ENCODE results near the gene PLCL1. TPM values are rescaled to one million over a fixed set of nuclear protein-coding genes. Genes with fewer than 3 reads are reported as not detected.

The PLCL1 gene
- total and polyA plus RNA-seq, 3 experiments from 2014 or later = 0.70 to 2.0 (median 0.71) TPM

DNA sequence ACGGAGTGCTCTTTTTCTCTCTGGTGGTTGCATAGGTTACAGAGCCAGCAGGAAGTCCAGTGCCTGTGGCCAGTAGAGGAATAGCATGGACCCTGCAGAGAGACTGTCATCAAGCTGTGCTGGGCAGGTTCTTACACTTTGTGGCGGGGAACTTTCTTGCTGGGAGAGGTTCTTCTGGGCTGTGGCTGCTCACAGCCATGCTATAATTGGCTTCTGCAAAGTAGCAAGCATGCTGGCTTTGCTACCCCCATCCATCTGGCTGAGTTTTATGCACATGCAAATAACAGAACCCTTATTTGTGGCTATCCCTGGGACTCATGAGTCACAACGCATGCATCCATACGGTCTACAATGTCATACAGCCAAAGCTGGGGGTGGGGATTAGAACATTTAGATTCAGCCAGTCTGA, 68.9 kb downstream of the PLCL1 start:
- no peaks in the 10 kb centered on the region for H3K9me3 ChIP-seq (ENCODE audit: low read length)
- POLR2A ChIA-PET = no interaction called here
- CTCF ChIA-PET = no interaction called here

DNA sequence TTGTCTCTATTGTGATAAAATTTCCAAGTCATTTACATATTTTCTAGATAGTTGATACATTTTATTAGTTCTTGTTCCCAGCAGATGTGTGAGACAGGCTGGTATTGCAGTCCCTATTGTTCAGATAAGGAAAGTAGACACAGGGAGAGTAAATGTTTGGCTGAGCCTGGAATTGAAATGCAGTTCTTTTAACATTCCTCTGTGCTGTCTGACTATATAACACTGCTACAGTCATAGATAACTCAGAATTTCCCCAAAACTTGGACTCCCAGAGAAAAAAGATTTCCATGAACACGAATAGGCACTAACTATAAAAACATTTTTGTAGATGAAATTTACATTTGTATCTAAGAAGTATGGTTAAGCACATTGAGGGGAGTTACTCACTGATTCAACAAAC, 71.4 kb downstream of the PLCL1 start:
- Histone ChIP-seq H3K27ac (ENCODE audit: low read depth, low read length) (no peak overlapping the region), H3K36me3 (ENCODE audit: insufficient read depth, low read length) (no peaks in the 10 kb centered on the region), H3K27me3 (ENCODE audit: insufficient read depth, low read length, poor library complexity, severe bottlenecking) (no peaks in the 10 kb centered on the region), H3K4me3 (ENCODE audit: low read length) (no peak overlapping the region), H3K4me1 (ENCODE audit: insufficient read depth, low read length) (peaks cover 22% of the 10 kb centered on the region), H3K9me3 (ENCODE audit: low read length) (no peaks in the 10 kb centered on the region)
- Mint-ChIP-seq H3K27ac (no peak overlapping the region), H3K4me3 (no peak overlapping the region), H3K36me3 (no peaks in the 10 kb centered on the region), H3K9me3 (no peaks in the 10 kb centered on the region), H3K4me1 (peaks cover 0 to 16% (median 0%) of the 10 kb centered on the region in 3 donors), H3K27me3 (no peaks in the 10 kb centered on the region)
- ChIA-PET POLR2A (no interaction called here), CTCF (no interaction called here)
- no peak for DNase-seq

More for the DNA sequence above, 68.9 kb downstream of the PLCL1 start:
- no peak overlapping the region for H3K4me3 Mint-ChIP-seq
- no peaks in the 10 kb centered on the region for H3K27me3 Mint-ChIP-seq
- H3K27me3 ChIP-seq (ENCODE audit: insufficient read depth, low read length, poor library complexity, severe bottlenecking) = no peaks in the 10 kb centered on the region
- no peak overlapping the region for H3K27ac Mint-ChIP-seq
- H3K4me1 ChIP-seq (ENCODE audit: insufficient read depth, low read length) = peaks cover 44% of the 10 kb centered on the region
- H3K36me3 ChIP-seq (ENCODE audit: insufficient read depth, low read length) = no peaks in the 10 kb centered on the region
- H3K4me1 Mint-ChIP-seq = peaks cover 12 to 39% (median 13%) of the 10 kb centered on the region in 3 donors
- no peak overlapping the region for H3K27ac ChIP-seq (ENCODE audit: low read depth, low read length)
- H3K9me3 Mint-ChIP-seq = no peaks in the 10 kb centered on the region
- H3K4me3 ChIP-seq (ENCODE audit: low read length) = no peak overlapping the region
- H3K36me3 Mint-ChIP-seq = no peaks in the 10 kb centered on the region
- DNase-seq = no peak

DNA sequence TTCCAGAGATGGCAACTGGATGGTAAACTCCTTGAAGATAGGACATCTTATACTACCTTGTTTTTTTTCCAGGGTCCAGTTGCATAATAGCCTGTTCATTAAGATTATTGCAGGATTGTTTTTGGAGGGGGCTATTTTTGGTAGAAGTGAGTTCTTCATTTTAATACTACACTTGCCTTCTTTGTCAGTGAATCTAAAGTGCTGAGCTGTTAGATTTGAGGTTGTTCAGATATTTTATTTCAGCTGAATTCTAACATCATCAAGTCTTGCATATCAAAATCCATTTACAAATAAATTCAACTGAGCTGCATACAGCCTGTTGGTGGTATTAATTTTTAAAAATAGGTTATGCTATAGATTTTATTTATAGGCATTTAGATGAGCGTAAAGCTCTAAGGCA, 72.1 kb downstream of the PLCL1 start:
- H3K27ac Mint-ChIP-seq = no peak overlapping the region
- H3K4me1 Mint-ChIP-seq = peaks cover 0 to 8% (median 0%) of the 10 kb centered on the region in 3 donors
- H3K27me3 ChIP-seq (ENCODE audit: insufficient read depth, low read length, poor library complexity, severe bottlenecking) = no peaks in the 10 kb centered on the region
- peaks cover 14% of the 10 kb centered on the region for H3K4me1 ChIP-seq (ENCODE audit: insufficient read depth, low read length)
- H3K27me3 Mint-ChIP-seq = no peaks in the 10 kb centered on the region
- no peak overlapping the region for H3K4me3 Mint-ChIP-seq
- no peaks in the 10 kb centered on the region for H3K9me3 ChIP-seq (ENCODE audit: low read length)
- ChIA-PET POLR2A (no interaction called here), CTCF (no interaction called here)
- H3K4me3 ChIP-seq (ENCODE audit: low read length) = no peak overlapping the region
- H3K36me3 ChIP-seq (ENCODE audit: insufficient read depth, low read length) = no peaks in the 10 kb centered on the region
- H3K27ac ChIP-seq (ENCODE audit: low read depth, low read length) = no peak overlapping the region
- H3K9me3 Mint-ChIP-seq = no peaks in the 10 kb centered on the region
- no peak for DNase-seq
- H3K36me3 Mint-ChIP-seq = no peaks in the 10 kb centered on the region

DNA sequence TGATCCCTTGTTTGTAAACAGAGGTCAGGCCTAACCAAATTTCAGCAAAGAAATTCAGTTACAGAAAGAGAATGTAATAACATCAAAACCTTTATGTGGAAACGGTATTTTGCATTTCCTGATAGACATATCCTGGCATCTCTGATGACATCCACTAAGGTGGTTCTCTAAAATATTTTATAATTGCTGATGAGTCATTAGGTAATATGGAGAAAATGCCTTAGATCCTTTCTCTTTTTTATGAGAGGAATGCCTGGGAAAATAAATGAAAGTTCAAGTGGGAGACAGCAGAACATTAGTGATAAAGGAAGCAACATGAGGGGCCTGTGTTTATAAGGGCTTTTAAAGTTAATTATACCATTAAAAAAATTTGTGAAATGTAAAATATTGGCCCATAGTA, 72.6 kb downstream of the PLCL1 start:
- H3K4me3 ChIP-seq (ENCODE audit: low read length) = no peak overlapping the region
- Mint-ChIP-seq H3K27me3 (no peaks in the 10 kb centered on the region), H3K27ac (no peak overlapping the region), H3K4me3 (no peak overlapping the region), H3K9me3 (no peaks in the 10 kb centered on the region), H3K4me1 (peaks cover 0 to 4% (median 0%) of the 10 kb centered on the region in 3 donors), H3K36me3 (no peaks in the 10 kb centered on the region)
- DNase-seq = no peak
- H3K9me3 ChIP-seq (ENCODE audit: low read length) = no peaks in the 10 kb centered on the region
- CTCF ChIA-PET = no interaction called here
- peaks cover 9% of the 10 kb centered on the region for H3K4me1 ChIP-seq (ENCODE audit: insufficient read depth, low read length)
- POLR2A ChIA-PET = no interaction called here
- no peaks in the 10 kb centered on the region for H3K27me3 ChIP-seq (ENCODE audit: insufficient read depth, low read length, poor library complexity, severe bottlenecking)
- H3K36me3 ChIP-seq (ENCODE audit: insufficient read depth, low read length) = no peaks in the 10 kb centered on the region
- H3K27ac ChIP-seq (ENCODE audit: low read depth, low read length) = no peak overlapping the region

DNA sequence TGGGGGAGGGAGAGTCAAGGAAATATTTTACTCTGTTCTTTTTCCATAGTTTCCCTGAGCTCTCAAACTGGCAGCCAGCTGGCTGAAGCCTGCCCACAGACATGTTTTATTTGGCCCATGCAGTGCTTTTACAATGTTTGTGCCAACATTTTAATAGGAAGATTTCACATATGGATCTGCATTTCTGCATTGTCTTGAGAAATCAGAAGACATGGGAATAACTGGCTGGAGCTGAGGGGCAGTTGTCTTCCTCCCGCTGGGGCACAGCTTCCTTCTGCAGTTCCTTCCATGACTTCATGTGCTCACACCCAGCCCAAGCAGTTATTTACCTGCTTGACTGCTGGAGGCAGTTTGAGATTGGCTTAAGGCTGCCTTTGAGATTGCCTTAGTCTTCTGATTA, 74.4 kb downstream of the PLCL1 start:
- POLR2A ChIA-PET = no interaction called here
- H3K4me3 Mint-ChIP-seq = no peak overlapping the region
- H3K9me3 ChIP-seq (ENCODE audit: low read length) = no peaks in the 10 kb centered on the region

DNA sequence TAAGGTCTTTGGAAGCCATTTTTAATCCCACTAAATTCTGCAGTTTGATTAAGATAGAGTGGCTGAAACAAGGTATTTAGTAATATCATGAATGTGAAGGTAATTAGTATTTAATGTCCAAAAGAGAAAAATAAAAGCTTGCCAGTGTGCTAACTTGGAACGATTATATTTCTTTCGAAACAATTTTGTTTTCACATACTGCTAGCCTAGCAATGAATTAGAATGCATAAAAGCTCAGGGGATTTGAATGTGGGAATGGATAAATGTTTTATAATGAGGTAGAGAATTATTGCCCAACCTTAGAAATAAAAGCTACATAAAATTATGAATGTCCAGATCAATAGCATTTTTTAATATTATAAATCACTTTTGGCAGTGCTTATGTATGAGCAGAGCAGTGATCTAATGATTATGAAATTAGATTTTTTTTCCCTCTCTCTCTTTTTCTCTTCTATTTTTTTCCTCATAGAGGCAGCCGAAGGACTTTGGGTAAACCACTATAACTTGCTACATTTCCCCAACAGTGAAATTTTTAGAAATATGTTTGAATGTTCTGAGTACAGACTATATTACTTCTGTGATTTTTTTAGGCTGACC, 75.5 kb downstream of the PLCL1 start:
- peaks cover 5% of the 10 kb centered on the region for H3K4me1 ChIP-seq (ENCODE audit: insufficient read depth, low read length)
- H3K36me3 ChIP-seq (ENCODE audit: insufficient read depth, low read length) = no peaks in the 10 kb centered on the region
- ChIA-PET CTCF (no interaction called here), POLR2A (no interaction called here)
- Mint-ChIP-seq H3K27ac (no peak overlapping the region), H3K4me1 (no peaks in the 10 kb centered on the region), H3K27me3 (peaks cover 0 to 3% of the 10 kb centered on the region in 2 donors), H3K4me3 (no peak overlapping the region), H3K36me3 (no peaks in the 10 kb centered on the region), H3K9me3 (peaks cover 0 to 3% (median 0%) of the 10 kb centered on the region in 5 donors)
- no peak overlapping the region for H3K4me3 ChIP-seq (ENCODE audit: low read length)
- H3K9me3 ChIP-seq (ENCODE audit: low read length) = no peaks in the 10 kb centered on the region
- no peak for DNase-seq
- no peak overlapping the region for H3K27ac ChIP-seq (ENCODE audit: low read depth, low read length)
- no peaks in the 10 kb centered on the region for H3K27me3 ChIP-seq (ENCODE audit: insufficient read depth, low read length, poor library complexity, severe bottlenecking)

More for the DNA sequence above, 74.4 kb downstream of the PLCL1 start:
- no peaks in the 10 kb centered on the region for H3K27me3 ChIP-seq (ENCODE audit: insufficient read depth, low read length, poor library complexity, severe bottlenecking)
- H3K4me3 ChIP-seq (ENCODE audit: low read length) = no peak overlapping the region
- no peak for DNase-seq
- H3K4me1 ChIP-seq (ENCODE audit: insufficient read depth, low read length) = peaks cover 5% of the 10 kb centered on the region
- H3K27ac Mint-ChIP-seq = peak overlapping the region in 1 of 8 donors; percentile 85
- no peaks in the 10 kb centered on the region for H3K27me3 Mint-ChIP-seq
- CTCF ChIA-PET = no interaction called here
- no peak overlapping the region for H3K27ac ChIP-seq (ENCODE audit: low read depth, low read length)
- H3K4me1 Mint-ChIP-seq = no peaks in the 10 kb centered on the region
- no peaks in the 10 kb centered on the region for H3K36me3 ChIP-seq (ENCODE audit: insufficient read depth, low read length)
- no peaks in the 10 kb centered on the region for H3K36me3 Mint-ChIP-seq
- peaks cover 0 to 3% (median 0%) of the 10 kb centered on the region in 5 donors for H3K9me3 Mint-ChIP-seq

DNA sequence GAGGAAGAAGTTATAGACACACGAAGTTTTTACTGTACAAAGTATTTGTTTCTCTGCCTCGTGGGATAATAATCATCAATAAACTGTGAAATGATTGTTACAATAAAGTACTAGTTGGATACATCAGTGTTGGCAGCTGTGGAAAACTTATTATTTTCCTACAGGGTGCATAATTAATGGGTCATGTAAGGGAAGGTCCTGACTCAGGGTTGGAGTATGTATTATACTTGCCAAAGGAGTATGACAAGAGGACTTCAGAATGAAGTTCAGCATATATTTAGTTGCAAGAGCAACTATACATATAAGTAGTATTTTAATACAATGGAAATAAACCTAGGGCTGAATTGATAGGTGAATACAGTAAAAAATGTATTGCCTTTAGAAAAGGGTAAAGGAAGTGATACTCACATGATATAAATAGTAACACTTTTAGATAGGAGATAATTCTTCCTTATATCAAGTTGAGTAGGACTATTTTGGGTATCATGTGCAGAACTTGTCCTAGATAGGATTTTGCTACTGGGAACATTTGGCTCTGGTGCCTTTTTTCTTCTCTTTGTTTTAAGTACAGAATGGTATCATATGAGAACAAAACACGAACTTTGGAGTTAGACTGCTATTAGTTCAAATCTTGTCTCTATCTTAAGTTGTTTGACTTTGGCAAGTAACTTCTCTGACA, 79.1 kb downstream of the PLCL1 start:
- H3K4me1 Mint-ChIP-seq = peaks cover 0 to 4% (median 0%) of the 10 kb centered on the region in 3 donors
- peaks cover 0 to 3% (median 0%) of the 10 kb centered on the region in 5 donors for H3K9me3 Mint-ChIP-seq
- H3K27ac ChIP-seq (ENCODE audit: low read depth, low read length) = no peak overlapping the region
- no peak overlapping the region for H3K4me3 ChIP-seq (ENCODE audit: low read length)
- ChIA-PET CTCF (no interaction called here), POLR2A (no interaction called here)
- no peaks in the 10 kb centered on the region for H3K36me3 ChIP-seq (ENCODE audit: insufficient read depth, low read length)
- H3K27me3 Mint-ChIP-seq = peaks cover 0 to 3% of the 10 kb centered on the region in 2 donors
- no peaks in the 10 kb centered on the region for H3K27me3 ChIP-seq (ENCODE audit: insufficient read depth, low read length, poor library complexity, severe bottlenecking)
- no peak overlapping the region for H3K27ac Mint-ChIP-seq
- H3K9me3 ChIP-seq (ENCODE audit: low read length) = no peaks in the 10 kb centered on the region
- peaks cover 7% of the 10 kb centered on the region for H3K4me1 ChIP-seq (ENCODE audit: insufficient read depth, low read length)
- H3K36me3 Mint-ChIP-seq = no peaks in the 10 kb centered on the region
- DNase-seq = no peak
- H3K4me3 Mint-ChIP-seq = no peak overlapping the region

DNA sequence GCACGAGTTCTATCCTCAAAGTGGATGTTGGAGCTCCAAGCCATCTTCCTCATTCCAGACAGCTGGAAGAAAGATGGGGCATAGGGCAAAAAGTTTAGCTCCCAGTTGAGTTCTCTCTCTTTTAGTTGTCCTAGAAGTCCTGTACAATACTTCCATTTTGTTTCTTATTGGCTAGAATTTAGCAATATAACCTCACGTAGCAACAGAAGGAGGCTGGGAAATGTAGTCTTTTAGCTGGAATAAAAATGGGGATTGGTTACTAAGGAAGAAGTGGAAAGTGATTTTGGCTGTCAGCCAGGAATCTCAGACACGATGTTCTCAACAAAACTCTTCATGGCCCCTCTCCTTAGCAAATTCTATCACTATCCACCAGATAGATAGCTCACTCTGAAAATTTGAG, 79.9 kb downstream of the PLCL1 start:
- peaks cover 3 to 10% (median 3%) of the 10 kb centered on the region in 3 donors for H3K4me1 Mint-ChIP-seq
- H3K4me3 Mint-ChIP-seq = no peak overlapping the region
- H3K36me3 ChIP-seq (ENCODE audit: insufficient read depth, low read length) = no peaks in the 10 kb centered on the region
- ChIA-PET CTCF (no interaction called here), POLR2A (no interaction called here)
- H3K27me3 ChIP-seq (ENCODE audit: insufficient read depth, low read length, poor library complexity, severe bottlenecking) = no peaks in the 10 kb centered on the region
- peaks cover 0 to 3% (median 0%) of the 10 kb centered on the region in 5 donors for H3K9me3 Mint-ChIP-seq
- peaks cover 12% of the 10 kb centered on the region for H3K4me1 ChIP-seq (ENCODE audit: insufficient read depth, low read length)
- H3K36me3 Mint-ChIP-seq = no peaks in the 10 kb centered on the region
- DNase-seq = no peak
- no peak overlapping the region for H3K27ac ChIP-seq (ENCODE audit: low read depth, low read length)
- no peaks in the 10 kb centered on the region for H3K9me3 ChIP-seq (ENCODE audit: low read length)
- no peak overlapping the region for H3K4me3 ChIP-seq (ENCODE audit: low read length)
- H3K27ac Mint-ChIP-seq = no peak overlapping the region
- H3K27me3 Mint-ChIP-seq = peaks cover 0 to 3% of the 10 kb centered on the region in 2 donors

Data from CD8-positive, alpha-beta memory T cell (primary cell).